Sigmoid colon (tissue), 7 donors: ENCODE measurements around the gene LCE3D. TPM values are rescaled to one million over a fixed set of nuclear protein-coding genes. Genes with fewer than 3 reads are reported as not detected.
"Not testable (repeated sequence)": the region's sequence is repeated elsewhere in the genome, so short reads cannot be mapped to it uniquely, and the experiment has no call there.

Source experiments
- DNase-seq: peaks from one replicate; pipeline ENCODE4 v3.0.0-alpha.2; 2019
- H3K27ac ChIP-seq, 4 donors: fragments of 200-600 bp; sonication (generic); one replicate each; pipeline ENCODE4 v1.5.1; 2016 to 2019; ENCODE audit warnings: mild to moderate bottlenecking in 1 of 4
- H3K27me3 ChIP-seq, 3 donors: fragments of 200-600 bp; sonication (generic); one replicate each; pipeline ENCODE4 v1.5.1; 2019; ENCODE audit warnings: mild to moderate bottlenecking in 1 of 3
- H3K36me3 ChIP-seq, 4 donors: fragments of 200-600 bp; sonication (generic); one replicate each; pipeline ENCODE4 v1.5.1; 2016 to 2019
- H3K4me1 ChIP-seq, 4 donors: fragments of 200-600 bp; sonication (generic); one replicate each; pipeline ENCODE4 v1.5.1; 2017 to 2019
- H3K4me3 ChIP-seq, 4 donors: fragments of 200-600 bp; sonication (generic); one replicate each; pipeline ENCODE4 v1.5.1; 2017 to 2019; ENCODE audit warnings: mild to moderate bottlenecking in 2 of 4, moderate library complexity in 1 of 4
- H3K9me3 ChIP-seq, 4 donors: fragments of 200-600 bp in 3 of 4; sonication (generic) in 3 of 4; one replicate each; pipeline versions ENCODE4 v1.5.1 to v1.6.1; 2013 to 2019
- EP300 ChIP-seq, 4 donors: sonication (generic); formaldehyde crosslinking; IDR thresholded peaks; one replicate each; pipeline ENCODE4 v1.6.1; 2017; ENCODE audit warnings: antibody characterized with exemption in 4 of 4
- POLR2A ChIP-seq, 2 donors: fragments of 450-650 bp; IDR thresholded peaks; one replicate each; pipeline ENCODE4 v1.6.1; 2016; ENCODE audit warnings: antibody characterized with exemption in 2 of 2, mild to moderate bottlenecking in 2 of 2, moderate library complexity in 2 of 2
- POLR2AphosphoS5 ChIP-seq, 4 donors: sonication (generic); formaldehyde crosslinking; IDR thresholded peaks; one replicate each; pipeline ENCODE4 v1.6.1; 2017; ENCODE audit warnings: antibody characterized with exemption in 4 of 4
- WGBS, 2 donors: extraction: QIAGEN DNeasy Blood & Tissue Kit; methylation state at CpG; one replicate each; pipeline ENCODE4 v1.1.7; 2013; 5-methylcytosine and 5-hydroxymethylcytosine counted together
- intact Hi-C: fragments of 100-400 bp; cut with DNase I; formaldehyde crosslinking; loops from one replicate; pipeline ENCODE4 v1.15.1; 2023
- polyA plus RNA-seq, 3 donors: library from polyadenylated mRNA; stranded (reverse); fragments of 200-250 nt; gene quantifications; one replicate each; pipeline ENCODE4 v1.2.3, GENCODE V29; 2013
- total RNA-seq, 4 donors: library from RNA; depleted of rRNA; stranded (reverse); fragments of >200 nt; gene quantifications; one replicate each; pipeline ENCODE4 v1.1.0, GENCODE V29; 2016
- TF ChIP-seq, protein P1 (sequence below), 4 experiments: fragments of 450-650 bp in 3 of 4; fragments of 200-600 bp in 1 of 4; IDR thresholded peaks; one replicate each; pipeline ENCODE4 v1.5.1; 2016 to 2019; ENCODE audit warnings: antibody characterized with exemption in 4 of 4, mild to moderate bottlenecking in 3 of 4, moderate library complexity in 2 of 4
- donor health status: healthy with polysubstance abuse.
- donor health status: Bipolar disorder and iron deficiency.
- donor health status: healthy.

The LCE3D gene
- total and polyA plus RNA-seq, 7 donors = not detected

GRCh38 chr1:152613511-152613910 is 33.2 kb upstream of the LCE3D start, which contains the start of gene LCE3B:
Gene LCE3B, plus strand, starts transcription at chr1:152613811. Its CDS starts 0 bp downstream, at chr1:152613811.
- DNase-seq = no peak
- H3K4me3 ChIP-seq = no peak within 1 kb of the TSS
- H3K27ac ChIP-seq = no peak within 1 kb of the TSS
- H3K4me1 ChIP-seq = no peaks in the 10 kb centered on the region
- H3K27me3 ChIP-seq = no peaks in the 10 kb centered on the region
- 85 to 89% methylated on average over 1 of the region's 1 CpG for WGBS, 2 donors
- H3K36me3 ChIP-seq = no peaks in the 10 kb centered on the region
- peaks cover 0 to 5% (median 4%) of the 10 kb centered on the region in 4 donors for H3K9me3 ChIP-seq
- TF ChIP-seq, protein P1, sequence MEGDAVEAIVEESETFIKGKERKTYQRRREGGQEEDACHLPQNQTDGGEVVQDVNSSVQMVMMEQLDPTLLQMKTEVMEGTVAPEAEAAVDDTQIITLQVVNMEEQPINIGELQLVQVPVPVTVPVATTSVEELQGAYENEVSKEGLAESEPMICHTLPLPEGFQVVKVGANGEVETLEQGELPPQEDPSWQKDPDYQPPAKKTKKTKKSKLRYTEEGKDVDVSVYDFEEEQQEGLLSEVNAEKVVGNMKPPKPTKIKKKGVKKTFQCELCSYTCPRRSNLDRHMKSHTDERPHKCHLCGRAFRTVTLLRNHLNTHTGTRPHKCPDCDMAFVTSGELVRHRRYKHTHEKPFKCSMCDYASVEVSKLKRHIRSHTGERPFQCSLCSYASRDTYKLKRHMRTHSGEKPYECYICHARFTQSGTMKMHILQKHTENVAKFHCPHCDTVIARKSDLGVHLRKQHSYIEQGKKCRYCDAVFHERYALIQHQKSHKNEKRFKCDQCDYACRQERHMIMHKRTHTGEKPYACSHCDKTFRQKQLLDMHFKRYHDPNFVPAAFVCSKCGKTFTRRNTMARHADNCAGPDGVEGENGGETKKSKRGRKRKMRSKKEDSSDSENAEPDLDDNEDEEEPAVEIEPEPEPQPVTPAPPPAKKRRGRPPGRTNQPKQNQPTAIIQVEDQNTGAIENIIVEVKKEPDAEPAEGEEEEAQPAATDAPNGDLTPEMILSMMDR (IDR thresholded peaks at IDR 0.05) = no peak
- no peak for TF ChIP-seq EP300 (IDR thresholded peaks at IDR 0.05)
- TF ChIP-seq POLR2A (IDR thresholded peaks at IDR 0.05) = no peak
- no peak for TF ChIP-seq POLR2AphosphoS5 (IDR thresholded peaks at IDR 0.05)
- intact Hi-C loops = no loop called here

GRCh38 chr1:152599934-152600333 is 19.6 kb upstream of the LCE3D start, which contains the start of gene LCE3C:
Gene LCE3C, plus strand, starts transcription at chr1:152600234. Its CDS starts 498 bp downstream, at chr1:152600732.
- WGBS, 2 donors = 69 to 73% methylated on average over 4 of the region's 4 CpGs
- no peak for DNase-seq
- intact Hi-C loops = no loop called here
- H3K4me3 ChIP-seq = no peak within 1 kb of the TSS
- TF ChIP-seq, protein P1 (IDR thresholded peaks at IDR 0.05) = no peak
- TF ChIP-seq POLR2AphosphoS5 (IDR thresholded peaks at IDR 0.05) (no peak), EP300 (IDR thresholded peaks at IDR 0.05) (no peak), POLR2A (IDR thresholded peaks at IDR 0.05) (no peak)
- H3K9me3 ChIP-seq = no peaks in the 10 kb centered on the region
- no peaks in the 10 kb centered on the region for H3K4me1 ChIP-seq
- no peaks in the 10 kb centered on the region for H3K36me3 ChIP-seq
- no peaks in the 10 kb centered on the region for H3K27me3 ChIP-seq
- no peak within 1 kb of the TSS for H3K27ac ChIP-seq

- Histone ChIP-seq H3K27me3 (no peaks in the 10 kb centered on the region), H3K36me3 (no peaks in the 10 kb centered on the region), H3K9me3 (no peaks in the 10 kb centered on the region), H3K4me1 (no peaks in the 10 kb centered on the region), H3K27ac (no peak overlapping the region), H3K4me3 (no peak overlapping the region)
- TF ChIP-seq POLR2AphosphoS5 (IDR thresholded peaks at IDR 0.05) (no peak), EP300 (IDR thresholded peaks at IDR 0.05) (no peak), POLR2A (IDR thresholded peaks at IDR 0.05) (no peak)
- TF ChIP-seq, protein P1 (IDR thresholded peaks at IDR 0.05) = no peak
- intact Hi-C loops = no loop called here
- 86 to 91% methylated on average over 2 of the region's 2 CpGs for WGBS, 2 donors
- DNase-seq = no peak
Observed at GRCh38 chr1:152596986-152597385, 16.7 kb upstream of the LCE3D start.

GRCh38 chr1:152585586-152585985 is 5.3 kb upstream of the LCE3D start:
- intact Hi-C loops = no loop called here
- WGBS, 2 donors = 34 to 59% methylated on average over 1 of the region's 1 CpG
- no peak overlapping the region for H3K4me3 ChIP-seq
- H3K9me3 ChIP-seq = peaks cover 0 to 3% (median 0%) of the 10 kb centered on the region in 4 donors
- DNase-seq = no peak
- TF ChIP-seq POLR2AphosphoS5 (IDR thresholded peaks at IDR 0.05) (no peak), EP300 (IDR thresholded peaks at IDR 0.05) (no peak), POLR2A (IDR thresholded peaks at IDR 0.05) (no peak)
- TF ChIP-seq, protein P1 (IDR thresholded peaks at IDR 0.05) = no peak
- H3K27me3 ChIP-seq = no peaks in the 10 kb centered on the region
- no peaks in the 10 kb centered on the region for H3K36me3 ChIP-seq
- no peak overlapping the region for H3K27ac ChIP-seq
- H3K4me1 ChIP-seq = no peaks in the 10 kb centered on the region

DNA sequence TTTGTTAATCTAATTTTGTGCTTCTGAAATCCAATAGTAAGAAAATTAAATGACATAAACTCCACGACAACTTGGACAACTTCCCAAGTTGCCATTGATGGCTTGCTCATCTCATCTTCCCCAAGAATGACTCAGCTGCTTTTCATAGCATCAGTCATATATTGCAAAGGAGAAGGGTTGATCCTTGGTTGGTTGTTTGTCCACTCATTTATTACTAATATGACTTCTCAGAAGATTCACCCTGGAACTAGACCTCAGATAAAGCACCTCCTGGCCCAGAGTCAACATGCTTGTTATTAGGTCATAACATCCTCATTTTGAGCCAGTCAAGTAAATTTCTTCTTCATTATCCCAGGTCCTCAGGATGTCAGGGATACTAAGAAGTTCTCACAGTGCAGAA is 2.3 kb upstream of the LCE3D start:
- Histone ChIP-seq H3K36me3 (no peaks in the 10 kb centered on the region), H3K27ac (no peak overlapping the region), H3K27me3 (no peaks in the 10 kb centered on the region), H3K4me1 (no peaks in the 10 kb centered on the region), H3K4me3 (no peak overlapping the region), H3K9me3 (peaks cover 0 to 3% (median 0%) of the 10 kb centered on the region in 4 donors)
- WGBS, 2 donors = 70 to 90% methylated on average over 1 of the region's 1 CpG
- TF ChIP-seq, protein P1 (IDR thresholded peaks at IDR 0.05) = no peak
- TF ChIP-seq POLR2A (IDR thresholded peaks at IDR 0.05) (no peak), POLR2AphosphoS5 (IDR thresholded peaks at IDR 0.05) (no peak), EP300 (IDR thresholded peaks at IDR 0.05) (no peak)
- intact Hi-C loops = loop anchor here (5.0 kb wide), 1 partner anchor 40 kb away; the partner anchor contains the start of gene LCE3A
- DNase-seq = no peak

GRCh38 chr1:152579526-152579925 is 790 bp downstream of the LCE3D start:
- 90 to 93% methylated on average over 9 of the region's 9 CpGs for WGBS, 2 donors
- intact Hi-C loops = not testable (repeated sequence)

More at GRCh38 chr1:152579526-152579925, 790 bp downstream of the LCE3D start:
- not testable (repeated sequence) for H3K4me3 ChIP-seq, DNase-seq, H3K36me3 ChIP-seq, H3K9me3 ChIP-seq, H3K27ac ChIP-seq, H3K27me3 ChIP-seq, H3K4me1 ChIP-seq
